Activated gamma-delta T cell (primary cell): ENCODE results near the gene UIMC1.
"Not testable (repeated sequence)": the region's sequence is repeated elsewhere in the genome, so short reads cannot be mapped to it uniquely, and the experiment has no call there.

Experiments used
- DNase-seq: peaks from one replicate; lab custom pipeline; 2025; lab: John Stamatoyannopoulos, UW

Gene UIMC1

DNA sequence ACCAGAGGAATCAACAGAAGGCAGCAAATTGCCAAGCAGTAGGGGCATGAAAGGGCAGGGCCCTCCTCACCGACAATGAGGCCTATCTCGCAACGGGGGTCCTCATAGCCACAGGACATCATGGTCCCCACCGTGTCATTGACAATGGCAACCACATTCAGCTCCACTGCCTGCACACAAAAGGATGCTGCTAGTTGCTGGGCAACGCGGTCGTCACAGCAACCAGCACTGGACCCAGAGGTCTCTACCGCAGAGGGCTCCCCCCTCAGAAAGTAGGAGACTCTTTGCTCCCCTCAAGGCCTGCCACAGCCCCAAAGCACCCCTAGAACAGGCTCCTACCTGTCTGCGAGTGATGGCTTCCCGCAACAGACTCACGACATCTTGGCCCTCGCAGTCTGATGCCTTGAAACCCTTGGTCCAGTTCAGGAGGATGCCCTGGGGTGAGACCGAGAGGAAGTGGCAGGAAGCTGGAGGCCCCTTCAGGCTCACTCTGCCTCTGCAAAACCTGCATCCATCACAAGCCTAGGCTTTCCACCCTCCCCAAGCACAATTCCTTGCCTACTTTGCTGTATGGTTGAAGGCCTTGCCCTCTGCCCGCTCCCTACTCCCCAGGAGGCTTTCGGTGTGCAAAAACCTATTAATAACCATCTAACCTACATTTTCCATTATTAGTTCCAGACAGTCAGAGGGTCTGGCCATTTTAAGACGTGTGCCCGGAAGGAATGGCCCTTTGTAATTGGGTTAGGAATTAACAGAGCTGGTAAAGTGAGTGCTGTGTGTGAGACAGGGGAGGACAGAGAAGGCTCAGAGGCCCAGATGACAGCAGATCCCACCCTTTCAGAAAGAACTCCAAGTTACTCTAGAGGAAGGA lies 122.6 kb downstream of the UIMC1 start:
- DNase-seq = no peak

DNA sequence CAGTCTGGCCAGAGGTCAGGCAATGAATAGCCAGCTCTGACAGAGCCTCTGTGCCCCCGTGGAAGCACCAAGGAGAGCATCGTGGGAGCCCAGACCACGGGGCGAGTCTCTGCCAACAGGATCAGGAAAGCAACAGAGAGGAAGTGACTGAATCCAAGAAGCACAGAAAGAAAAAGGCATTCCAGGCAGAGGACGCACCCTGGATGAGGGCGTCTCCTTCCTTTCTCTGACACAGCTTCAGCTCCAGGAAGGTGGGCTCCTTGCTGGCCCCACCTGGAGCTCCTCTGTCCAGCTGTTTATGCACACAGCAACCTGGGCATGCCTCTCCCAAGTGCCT lies 124.0 kb downstream of the UIMC1 start:
- DNase-seq = no peak

DNA sequence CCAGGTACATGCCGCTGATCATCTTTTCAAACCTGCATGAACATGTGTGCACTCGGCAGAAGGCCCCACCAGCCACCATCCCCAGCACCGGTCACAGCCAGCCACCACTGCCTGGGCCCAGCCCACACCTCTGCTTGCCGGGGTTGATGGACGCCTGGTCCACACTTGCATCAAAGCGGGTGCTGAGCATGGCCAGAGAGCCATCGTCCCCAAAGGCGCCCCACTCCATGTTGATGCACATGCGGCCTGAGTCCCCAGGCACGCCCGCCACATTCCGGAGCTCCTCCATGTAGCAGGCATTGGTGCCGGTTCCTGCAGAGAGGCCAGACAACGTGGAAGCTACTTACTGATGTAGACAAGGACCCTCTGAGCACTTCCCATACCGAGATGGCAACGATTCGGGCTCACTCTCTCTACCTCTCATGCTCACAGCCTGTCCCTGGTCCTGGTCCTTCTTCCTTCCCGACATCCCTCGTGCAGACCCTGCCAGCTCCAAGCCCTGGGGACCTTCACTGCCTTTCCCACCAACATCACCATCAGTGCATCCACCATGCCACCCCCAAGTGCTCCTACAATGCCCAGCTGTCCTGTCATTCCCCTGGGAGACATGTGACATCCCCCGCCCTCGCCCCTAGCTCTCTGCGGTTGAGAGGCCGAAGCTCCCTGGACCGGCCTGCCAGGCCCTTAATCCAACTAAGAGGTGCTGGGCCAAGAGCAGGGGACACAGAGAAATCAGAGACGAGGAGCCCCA lies 124.6 kb downstream of the UIMC1 start:
- no peak for DNase-seq

DNA sequence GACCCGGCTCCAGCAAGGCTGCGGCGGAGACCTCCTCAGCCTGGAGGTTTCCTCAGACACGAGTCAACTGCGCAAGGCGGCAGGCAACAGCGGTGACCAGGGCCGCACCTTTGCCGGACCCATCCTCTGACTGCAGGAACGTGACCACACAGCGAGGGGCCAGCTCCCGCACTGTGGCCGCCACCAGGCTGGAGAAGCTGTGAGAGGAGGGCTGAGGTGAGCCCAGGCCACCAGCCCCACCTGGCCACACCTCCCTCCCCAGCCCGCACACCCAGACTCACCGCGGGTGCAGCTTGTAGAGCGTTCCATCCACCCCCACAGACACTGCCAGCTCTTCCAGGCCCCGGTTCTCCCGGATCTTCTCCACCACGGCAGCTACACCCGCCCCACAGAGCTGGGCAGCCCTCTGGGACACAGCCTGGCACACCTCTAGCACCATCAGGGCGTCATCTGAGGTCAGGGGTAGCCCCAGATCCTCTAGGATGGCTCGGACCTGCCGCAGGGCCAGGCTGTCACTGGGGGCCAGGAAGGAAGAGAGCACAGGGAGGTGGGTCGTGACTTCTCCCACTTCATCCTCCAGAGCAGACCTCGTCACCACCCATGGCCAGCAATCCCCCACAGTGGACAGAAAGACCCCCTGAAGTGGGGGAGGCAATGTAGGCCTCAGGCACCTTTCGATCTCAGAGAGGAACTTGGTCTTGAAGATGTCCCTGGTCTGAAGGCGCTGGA lies 125.4 kb downstream of the UIMC1 start:
- DNase-seq = no peak

DNA sequence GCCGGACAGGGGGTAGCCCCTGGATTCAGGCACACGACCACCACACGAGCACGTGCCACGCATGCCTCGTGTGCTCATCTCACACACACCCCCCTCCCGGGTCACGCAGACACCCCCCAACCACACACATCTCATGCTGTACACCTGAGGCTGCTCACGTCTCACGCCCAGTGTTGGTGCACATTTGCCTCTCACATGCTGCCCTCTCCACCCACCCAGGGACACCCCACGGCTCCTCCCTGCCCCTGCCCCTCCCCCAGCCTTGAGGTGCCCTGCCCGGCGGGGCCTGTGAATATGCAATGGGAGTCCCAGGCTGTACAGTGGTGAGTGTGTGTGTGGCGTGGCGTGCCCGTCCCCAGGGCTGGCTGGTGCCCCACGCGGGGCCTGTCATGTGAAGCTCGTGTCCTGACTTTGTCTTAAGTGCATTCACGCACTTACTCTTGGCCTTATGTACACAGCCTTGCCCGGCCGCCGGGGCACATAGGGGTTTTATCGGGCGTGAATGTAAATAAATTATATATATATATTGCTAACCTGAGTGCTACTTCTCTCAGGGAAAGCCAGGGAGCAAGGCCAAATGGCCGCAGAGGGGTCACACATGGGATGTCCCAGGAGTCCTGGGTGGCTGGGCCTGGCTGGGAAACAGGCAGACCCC lies 126.1 kb downstream of the UIMC1 start:
- DNase-seq = no peak

DNA sequence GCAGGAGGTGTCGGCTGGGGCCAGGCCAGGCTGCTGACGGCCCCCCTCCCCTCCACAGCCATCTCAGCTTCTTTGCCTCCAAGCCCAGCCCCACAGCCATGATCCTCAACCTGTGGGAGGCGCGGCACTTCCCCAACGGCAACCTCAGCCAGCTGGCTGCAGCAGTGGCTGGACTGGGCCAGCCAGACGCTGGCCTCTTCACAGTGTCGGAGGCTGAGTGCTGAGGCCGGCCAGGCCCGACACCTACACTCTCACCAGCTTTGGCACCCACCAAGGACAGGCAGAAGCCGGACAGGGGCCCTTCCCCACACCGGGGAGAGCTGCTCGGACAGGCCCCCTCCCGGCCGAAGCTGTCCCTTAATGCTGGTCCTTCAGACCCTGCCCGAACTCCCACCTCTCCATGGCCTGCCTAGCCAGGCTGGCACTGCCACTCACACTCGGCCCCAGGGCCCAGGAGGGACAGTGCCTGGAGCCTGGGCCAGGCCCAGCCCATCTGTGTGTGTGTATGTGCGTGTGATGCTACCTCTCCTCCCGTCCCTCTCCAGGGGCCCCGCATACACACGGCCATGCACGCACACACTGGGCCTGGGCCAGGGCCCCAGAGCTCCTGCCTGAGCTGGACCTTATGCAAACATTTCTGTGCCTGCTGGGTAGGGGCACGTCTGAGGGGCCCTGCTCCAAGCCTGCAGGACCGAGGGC lies 126.8 kb downstream of the UIMC1 start:
- no peak for DNase-seq

DNA sequence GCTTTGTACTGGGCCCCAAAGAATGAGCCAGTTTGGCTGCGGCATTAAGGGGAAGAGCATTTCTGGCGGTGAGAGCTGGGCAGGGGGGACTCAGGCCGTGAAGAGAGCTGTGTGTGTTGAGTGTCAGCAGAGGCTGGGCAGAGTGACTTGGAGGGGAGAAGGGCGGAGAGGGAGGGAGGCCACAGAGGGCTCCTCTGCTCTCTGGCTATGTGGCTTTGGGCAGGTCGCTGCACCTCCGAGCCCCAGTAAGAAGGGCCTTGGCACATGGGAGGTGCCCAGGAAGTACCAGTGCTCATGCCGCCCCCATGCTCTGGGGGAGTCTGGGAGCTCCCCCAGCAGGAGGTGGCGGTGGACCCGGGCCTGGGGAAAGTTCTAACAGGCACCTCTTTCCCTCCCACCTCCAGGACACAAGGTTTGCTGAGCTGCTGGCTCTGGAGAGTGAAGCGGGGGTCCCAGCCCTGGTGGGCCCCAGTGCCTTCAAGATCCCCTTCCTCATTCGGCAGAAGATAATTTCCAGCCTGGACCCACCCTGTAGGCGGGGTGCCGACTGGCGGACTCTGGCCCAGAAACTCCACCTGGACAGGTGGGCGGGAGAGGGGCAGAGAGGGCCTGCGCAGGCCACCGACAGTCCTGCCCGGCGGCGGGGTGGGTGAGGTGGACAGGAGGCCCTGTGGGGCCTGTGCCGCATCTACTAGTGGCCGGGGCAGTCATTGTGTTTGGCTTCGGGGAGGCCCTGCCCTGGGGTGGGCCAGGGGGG lies 127.5 kb downstream of the UIMC1 start:
- no peak for DNase-seq

DNA sequence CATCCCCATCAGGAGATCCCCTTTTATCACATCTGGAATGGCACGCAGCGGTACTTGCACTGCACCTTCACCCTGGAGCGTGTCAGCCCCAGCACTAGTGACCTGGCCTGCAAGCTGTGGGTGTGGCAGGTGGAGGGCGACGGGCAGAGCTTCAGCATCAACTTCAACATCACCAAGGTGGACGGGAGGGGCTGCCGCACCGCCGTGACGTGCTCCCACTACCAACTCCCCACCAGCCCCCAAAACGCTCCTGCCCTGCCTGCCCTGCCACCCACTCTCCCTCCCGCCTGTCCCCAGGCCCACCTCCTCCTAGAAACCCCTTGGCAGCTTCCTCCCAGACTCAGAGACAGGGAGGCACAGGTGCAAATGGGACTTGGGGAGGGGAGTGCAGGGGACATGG lies 128.1 kb downstream of the UIMC1 start:
- DNase-seq = no peak

DNA sequence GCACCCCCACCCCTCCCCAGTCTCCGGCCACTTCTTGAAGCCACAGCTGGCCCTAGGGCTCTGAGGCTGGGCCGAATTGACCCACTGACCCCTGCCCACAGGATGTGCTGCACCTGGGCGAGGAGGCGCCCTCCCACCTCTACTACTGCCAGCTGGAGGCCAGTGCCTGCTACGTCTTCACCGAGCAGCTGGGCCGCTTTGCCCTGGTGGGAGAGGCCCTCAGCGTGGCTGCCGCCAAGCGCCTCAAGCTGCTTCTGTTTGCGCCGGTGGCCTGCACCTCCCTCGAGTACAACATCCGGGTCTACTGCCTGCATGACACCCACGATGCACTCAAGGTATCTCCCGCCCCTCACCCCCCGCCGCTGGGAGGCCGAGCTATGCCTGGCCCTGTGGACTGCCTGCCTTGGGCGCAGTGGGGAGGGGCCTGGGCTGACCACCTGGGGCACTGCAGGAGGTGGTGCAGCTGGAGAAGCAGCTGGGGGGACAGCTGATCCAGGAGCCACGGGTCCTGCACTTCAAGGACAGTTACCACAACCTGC lies 128.7 kb downstream of the UIMC1 start:
- DNase-seq = no peak

DNA sequence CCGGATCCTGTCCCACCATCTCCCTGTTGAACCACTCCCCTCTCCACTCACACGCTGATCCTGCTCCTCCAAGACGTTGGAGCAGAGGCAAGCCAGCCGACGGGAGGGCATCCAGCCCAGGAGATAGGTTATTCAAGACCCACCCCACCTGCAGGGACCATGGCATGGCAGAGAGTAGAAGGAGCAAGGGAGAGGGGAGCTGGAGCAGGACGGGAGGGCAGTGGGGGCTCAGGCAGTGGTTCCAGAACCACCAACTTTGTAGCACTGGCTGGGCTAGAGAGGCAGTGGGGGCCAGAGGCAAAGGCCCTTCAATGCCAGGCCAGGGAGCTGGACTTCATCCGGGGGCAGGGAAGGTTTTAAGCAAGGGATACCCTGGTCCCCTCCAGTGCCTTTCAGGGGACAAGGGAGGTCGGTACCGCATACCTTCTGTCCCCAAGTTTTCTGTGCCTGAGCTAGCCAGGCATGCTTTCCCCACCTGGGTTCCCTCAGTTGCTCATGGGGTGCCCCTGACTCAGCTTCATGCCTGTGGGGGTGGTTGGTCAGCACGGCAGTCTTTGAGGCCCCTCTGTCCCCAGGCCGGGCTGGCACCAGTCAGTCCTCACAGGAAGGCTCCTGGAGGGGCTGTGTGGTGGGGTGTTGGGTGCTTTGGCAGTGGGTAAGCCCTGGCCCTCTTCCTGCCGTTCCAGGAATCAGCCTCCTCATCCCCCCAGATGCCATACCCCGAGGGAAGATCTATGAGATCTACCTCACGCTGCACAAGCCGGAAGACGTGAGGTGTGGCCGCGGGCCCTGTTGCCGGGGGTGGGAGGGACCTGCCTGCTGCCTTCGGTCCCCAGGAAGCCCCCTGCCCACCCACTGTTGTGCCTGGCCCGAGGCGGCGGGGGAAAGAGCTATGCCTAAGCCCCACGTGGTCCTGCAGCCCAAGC lies 129.8 kb downstream of the UIMC1 start:
- DNase-seq = no peak

DNA sequence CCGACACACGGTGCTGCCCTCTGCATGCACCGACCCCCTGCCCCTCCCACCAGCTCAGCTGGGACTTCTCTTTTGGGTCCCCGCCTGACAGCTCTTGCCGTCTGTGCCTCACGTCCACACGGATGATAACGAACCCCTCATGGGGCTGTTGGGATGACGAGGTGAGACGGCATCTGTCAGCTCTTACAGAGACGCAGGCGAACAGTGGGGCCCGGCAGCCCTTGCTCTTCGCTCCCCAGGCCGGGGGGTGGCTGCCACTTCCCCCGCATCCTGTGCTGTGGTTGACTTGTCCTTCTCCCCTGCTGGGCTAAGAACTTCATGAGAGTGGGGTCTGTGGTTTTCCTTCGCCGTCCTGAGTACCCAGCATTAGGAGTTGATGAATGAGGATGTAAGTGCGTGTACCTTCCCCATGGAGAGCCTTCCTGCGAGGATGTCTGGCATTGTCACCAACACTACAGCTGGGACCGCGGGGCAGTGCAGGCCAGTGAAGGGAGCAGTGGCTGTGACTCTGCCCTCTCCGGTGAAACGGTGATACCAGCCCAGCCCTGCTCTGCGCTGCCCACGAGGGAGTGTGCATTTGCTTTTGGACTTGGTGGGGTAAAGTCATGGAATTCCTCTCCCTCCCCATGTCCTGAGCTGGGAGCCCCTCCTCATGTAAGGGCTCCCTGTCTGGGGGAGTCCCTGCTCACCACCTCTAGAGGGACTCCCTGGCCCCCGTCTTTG lies 130.6 kb downstream of the UIMC1 start:
- no peak for DNase-seq

DNA sequence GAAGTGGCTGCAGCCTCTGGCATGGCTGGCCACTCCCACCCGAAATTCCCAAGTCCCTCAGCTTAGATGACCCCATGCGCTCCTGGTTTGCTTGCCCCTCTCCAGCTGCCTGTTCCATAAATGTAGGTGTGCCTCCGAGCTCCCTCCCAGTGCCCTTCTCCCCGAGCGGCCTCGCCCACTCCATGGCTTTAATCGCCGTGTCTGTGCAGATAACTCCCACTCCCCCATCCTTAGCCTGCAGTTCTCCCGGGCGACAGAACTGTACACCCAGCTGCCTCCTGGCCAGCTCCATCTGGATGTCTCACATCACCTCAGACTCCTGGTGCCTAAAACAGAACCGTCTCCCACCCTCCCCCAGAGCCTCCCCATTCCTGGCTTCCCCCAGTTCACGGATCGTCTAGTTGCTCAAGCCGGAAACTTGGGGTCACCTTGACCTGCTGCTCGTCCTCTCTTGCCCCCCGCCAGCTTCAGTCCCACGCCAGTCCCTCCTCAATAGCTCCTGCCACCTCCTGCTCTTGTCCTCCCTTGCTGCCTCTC lies 131.5 kb downstream of the UIMC1 start:
- DNase-seq = no peak

DNA sequence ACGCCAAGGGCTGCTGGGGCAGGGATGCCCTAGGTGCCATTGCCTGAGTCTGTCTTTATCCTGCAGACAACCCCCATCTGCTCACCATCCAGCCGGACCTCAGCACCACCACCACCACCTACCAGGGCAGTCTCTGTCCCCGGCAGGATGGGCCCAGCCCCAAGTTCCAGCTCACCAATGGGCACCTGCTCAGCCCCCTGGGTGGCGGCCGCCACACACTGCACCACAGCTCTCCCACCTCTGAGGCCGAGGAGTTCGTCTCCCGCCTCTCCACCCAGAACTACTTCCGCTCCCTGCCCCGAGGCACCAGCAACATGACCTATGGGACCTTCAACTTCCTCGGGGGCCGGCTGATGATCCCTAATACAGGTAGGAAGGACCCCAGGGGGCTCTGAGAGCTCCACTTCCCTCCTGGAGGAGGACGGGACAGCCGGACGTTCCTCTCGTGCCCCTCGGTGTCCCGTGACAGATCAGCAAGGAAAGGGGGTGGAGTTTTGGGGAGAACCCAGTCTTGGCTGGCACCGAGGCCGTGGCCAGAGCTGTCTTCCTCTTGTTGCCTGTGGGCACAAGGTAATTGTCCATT lies 132.3 kb downstream of the UIMC1 start:
- DNase-seq = no peak

DNA sequence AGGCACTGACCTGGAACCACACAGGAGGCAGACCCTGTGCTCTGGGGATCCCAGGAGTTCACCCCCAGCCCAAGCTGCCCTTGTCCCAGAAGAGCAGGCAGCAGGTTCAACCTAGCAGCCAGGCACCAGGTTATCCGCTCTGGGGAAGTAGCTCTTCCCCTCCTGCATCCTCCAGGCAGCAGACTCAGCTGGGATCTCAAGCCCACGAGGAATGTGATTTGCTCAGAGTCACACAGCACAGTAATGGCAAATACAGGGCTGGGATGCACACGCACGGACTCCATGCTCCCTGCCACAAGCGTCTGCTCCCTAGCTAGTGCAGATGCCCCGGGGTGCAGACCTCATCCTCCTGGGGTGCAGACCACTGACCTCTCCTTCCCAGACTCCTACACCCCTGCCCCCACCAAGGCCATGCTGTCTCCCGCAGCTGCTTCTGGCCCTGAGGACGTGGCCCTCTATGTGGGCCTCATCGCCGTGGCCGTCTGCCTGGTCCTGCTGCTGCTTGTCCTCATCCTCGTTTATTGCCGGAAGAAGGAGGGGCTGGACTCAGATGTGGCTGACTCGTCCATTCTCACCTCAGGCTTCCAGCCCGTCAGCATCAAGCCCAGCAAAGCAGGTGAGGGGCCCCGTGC lies 132.9 kb downstream of the UIMC1 start:
- DNase-seq = no peak

DNA sequence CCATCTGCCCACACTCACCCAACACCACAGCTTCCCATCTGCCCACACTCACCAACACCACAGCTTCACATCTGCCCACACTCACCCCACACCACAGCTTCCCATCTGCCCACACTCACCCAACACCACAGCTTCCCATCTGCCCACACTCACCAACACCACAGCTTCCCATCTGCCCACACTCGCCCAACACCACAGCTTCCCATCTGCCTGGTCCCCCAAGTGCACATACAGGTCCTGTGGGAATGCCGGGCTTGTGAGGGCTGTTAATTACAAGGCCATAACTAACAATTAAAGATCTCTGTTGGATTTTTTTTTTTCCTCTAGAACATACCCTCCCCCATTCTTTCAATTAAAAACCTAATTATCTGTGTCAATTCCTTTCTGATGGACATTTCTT lies 133.6 kb downstream of the UIMC1 start:
- DNase-seq = not testable (repeated sequence)

DNA sequence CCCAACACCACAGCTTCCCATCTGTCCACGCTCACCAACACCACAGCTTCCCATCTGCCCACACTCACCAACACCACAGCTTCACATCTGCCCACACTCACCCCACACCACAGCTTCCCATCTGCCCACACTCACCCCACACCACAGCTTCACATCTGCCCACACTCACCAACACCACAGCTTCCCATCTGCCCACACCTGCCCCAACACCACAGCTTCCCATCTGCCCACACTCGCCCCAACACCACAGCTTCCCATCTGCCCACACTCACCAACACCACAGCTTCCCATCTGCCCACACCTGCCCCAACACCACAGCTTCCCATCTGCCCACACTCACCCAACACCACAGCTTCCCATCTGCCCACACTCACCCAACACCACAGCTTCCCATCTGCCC lies 134.0 kb downstream of the UIMC1 start:
- not testable (repeated sequence) for DNase-seq

DNA sequence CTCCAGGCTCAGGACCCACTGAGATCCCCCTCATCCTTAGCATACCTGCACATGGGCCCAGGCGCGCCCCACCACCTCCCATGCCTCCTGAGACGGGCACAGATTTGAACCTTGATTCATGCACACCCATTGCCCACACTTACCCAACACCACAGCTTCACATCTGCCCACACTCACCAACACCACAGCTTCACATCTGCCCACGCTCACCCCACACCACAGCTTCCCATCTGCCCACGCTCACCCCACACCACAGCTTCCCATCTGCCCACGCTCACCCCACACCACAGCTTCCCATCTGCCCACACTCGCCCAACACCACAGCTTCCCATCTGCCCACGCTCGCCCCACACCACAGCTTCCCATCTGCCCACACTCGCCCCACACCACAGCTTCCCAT lies 135.9 kb downstream of the UIMC1 start:
- not testable (repeated sequence) for DNase-seq
